ENCODE data around the gene CLASP1.

Gene CLASP1

GRCh38 chr2:121532894-121533293 is 116.4 kb downstream of the CLASP1 start:
- DNase-seq: no peak

- DNase-seq: no peak
Observed at GRCh38 chr2:121532347-121532766, 116.9 kb downstream of the CLASP1 start.

DNA sequence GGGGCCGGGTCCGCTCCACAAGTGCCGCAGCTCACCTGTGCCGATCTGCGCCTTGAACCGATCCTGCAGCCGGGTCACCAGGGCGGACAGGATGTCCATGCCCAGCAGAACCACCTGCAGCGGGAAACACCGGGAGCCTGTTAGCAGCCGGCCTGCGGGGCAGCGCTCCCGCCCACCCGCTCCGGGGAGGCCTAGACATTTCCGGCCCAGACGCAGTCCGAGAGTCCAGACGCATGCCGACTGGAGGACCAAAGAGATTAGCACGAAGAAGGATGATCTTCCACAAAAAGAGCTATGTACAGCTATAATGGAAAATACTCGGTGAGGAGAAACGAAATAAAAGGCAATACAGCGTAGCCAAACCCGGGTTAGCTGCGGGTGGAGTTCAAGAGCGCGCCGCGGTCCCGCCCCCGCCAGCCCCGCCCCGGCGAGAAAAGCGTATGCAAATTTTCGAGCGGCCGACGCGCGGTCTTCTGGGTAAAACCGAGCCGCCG is 119.0 kb downstream of the CLASP1 start:
- DNase-seq: peak; percentile 88

- DNase-seq: peak; percentile 74
Observed at GRCh38 chr2:121529439-121530211, 119.6 kb downstream of the CLASP1 start.

DNA sequence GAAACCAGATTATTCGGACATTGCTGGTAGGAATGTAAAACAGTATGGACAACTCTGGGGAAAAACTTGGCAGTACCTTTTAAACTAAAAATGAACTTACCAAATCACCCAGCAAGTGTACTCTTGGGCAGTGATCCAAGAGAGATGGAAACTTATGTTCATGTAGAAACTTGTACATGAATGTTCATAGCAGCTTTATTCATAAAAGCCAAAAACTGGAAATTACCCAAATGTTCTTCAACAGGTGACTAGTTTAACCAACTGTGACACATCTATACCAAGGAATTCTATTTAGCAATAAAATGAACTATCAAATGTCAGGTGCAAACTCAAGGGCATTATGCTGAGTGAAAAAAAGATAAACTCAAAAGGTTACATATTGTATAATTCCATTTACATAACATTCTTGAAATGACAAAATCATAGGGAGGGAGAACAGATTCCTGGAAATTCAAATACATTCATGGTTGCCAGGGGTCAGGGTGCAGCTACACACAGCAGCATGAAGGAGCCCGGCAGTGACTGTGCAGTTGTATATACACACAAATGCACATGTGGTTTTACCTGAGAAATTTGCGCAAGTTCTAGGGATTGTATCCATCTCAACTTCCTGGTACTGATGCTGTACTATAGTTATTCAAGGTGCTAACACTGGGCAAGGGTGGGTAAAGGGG is 122.1 kb downstream of the CLASP1 start:
- DNase-seq: no peak

DNA sequence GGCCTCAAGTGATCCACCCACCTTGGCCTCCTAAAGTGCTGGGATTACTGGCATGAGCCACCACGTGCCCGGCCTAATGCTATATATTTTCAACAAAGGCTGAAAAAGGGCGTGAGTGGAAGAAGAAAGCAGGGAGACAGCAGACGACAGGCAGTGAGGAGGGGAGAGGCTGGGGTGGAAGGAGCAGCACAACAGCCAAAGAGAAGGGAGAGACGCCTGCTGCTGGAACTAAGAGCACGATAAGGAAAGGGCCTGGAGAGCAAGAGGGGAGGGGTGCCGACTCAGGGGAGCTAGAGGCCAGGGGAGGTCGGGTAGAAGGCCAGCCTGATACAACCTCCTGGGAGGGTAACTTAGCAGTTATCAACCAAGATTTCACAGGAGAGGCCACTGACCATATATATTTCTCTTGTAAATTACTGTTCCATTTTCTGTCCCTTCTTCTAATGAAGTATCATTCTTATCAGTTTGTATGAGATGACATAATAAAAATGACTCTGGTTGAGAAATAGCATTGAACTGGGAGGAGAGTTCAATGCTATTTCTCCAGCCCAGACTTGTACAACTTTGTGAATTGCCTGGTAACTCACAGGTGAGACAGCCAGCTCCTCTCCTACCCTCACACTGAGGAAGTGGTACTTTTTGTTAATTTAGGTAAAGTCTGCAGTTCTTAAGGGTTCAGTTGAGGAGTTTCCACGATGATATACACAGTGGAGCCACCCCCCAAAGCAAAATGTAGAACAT is 124.4 kb downstream of the CLASP1 start:
- no peak for DNase-seq

GRCh38 chr2:121521359-121521758 is 127.9 kb downstream of the CLASP1 start:
- DNase-seq: no peak

- no peak for DNase-seq
Observed at GRCh38 chr2:121520641-121520994, 128.6 kb downstream of the CLASP1 start.

DNA sequence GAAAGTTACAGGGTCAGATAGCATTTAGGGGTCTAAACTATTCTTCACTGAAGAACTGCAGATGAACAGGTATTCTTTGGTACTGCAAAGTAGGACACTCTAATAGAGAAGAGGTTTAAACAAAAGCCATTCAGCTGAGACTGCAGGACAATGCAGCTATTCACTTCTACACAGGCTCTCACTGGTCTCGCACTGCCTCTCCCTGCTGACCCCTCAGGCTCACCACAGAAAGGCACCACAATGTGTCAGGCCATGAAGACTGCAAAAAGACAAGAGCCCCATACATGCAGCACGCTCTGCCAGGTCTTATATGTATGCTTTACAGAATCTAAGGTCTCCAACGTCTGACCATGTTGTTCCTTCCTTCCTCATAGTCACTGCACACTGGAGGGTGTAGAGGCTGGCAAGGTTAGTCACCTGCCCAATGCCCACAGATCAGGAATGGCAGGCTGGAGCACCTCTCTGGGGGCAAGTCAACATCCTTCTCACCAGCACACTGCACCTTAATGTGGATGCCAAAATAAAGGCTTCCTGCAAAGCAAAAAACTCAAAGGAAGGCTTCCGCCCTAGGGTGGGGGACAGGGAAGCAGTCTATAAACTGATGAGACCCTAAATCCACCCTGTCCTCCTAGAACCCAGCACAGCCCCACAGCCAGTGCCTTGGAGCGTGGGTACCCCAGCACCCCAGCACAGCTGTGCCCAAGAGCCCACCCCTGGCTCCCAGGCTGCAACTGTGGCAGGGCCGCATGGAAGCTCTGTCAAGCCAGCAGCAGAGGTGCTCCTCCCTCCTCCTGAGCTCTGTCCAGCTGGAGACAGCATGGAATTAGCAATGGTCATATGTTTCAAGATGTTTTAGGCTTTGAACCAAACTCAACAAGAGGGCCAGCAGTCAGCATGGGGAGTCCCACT is 129.3 kb downstream of the CLASP1 start:
- no peak for DNase-seq

DNA sequence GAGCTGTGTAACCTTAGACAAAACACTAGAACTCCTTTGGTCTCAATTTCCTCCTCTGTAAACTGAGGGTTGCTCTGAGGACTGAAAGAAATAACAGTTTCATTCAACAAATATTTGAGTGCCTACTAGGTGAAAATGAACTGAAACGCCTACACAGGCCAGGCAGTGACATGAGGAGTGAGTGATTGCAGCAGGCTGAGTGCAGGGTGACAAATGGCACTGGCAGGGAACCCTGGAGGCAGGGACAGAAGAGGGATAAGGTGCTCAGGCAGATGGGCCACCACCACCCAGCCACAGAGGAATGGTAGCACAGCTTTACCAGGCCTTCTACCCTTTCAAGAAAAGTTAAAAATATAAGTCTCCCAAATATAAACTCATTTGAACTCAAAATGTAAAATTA is 130.1 kb downstream of the CLASP1 start:
- DNase-seq: no peak

GRCh38 chr2:121513597-121514333 is 135.5 kb downstream of the CLASP1 start:
- DNase-seq: no peak

DNA sequence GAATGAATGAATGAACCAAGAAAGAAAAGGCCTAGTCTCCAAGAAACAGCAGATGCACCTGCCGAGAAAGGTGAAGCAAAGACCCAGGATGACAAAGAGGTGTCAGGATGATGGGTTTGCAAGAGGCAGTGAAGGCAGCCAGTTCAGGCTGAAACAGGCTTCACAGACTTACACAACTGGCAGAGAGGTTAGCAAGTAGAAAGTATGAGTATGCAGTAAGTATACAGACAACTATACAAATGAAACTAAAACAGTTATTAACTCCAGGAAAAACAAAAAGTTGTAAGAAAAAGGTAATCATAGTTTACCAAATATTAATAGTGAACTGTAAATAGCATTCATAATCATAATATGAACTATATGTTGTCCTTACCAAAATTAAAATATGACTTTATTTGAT is 138.4 kb downstream of the CLASP1 start:
- no peak for DNase-seq

- DNase-seq: no peak
Observed at GRCh38 chr2:121506621-121507020, 142.6 kb downstream of the CLASP1 start.

- no peak for DNase-seq
Observed at GRCh38 chr2:121505986-121506586, 143.2 kb downstream of the CLASP1 start.

GRCh38 chr2:121505005-121505404 is 144.3 kb downstream of the CLASP1 start:
- DNase-seq: no peak

GRCh38 chr2:121504316-121504715 is 144.9 kb downstream of the CLASP1 start:
- DNase-seq: no peak

DNA sequence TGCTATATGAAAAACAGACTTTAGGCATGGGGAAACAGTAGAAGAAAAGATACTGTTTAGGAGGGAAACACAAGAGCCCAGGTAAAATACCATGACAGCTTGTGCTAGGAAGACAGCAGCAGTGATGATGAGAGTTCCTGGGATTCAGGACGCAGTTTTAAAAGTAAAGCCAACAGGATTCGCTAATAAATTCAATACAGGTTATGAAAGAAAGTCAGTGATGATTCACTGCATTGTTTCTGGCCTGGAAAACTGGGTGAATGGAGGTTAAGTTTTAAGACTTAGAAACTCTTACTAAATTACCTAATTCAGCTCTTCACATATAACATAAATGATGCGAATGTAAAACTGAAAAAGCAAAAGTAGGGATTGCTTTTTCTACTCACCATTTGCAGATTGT is 146.5 kb downstream of the CLASP1 start:
- no peak for DNase-seq

GRCh38 chr2:121502246-121502645 is 147.0 kb downstream of the CLASP1 start:
- DNase-seq: no peak

- DNase-seq: no peak
Observed at GRCh38 chr2:121501554-121501953, 147.7 kb downstream of the CLASP1 start.

GRCh38 chr2:121501031-121501430 is 148.2 kb downstream of the CLASP1 start:
- no peak for DNase-seq

- DNase-seq: no peak
Observed at GRCh38 chr2:121498731-121499130, 150.5 kb downstream of the CLASP1 start.

Measured in hematopoietic multipotent progenitor cell treated with erythropoietin and hydrocortisone succinate and interleukin-3 and kit ligand, for 6 days (in vitro differentiated cells).